Ishikawa (cell line): ENCODE data around the gene TSPAN5.

Experiments
- CEBPB ChIP-seq: IDR thresholded peaks from 2 replicates; pipeline ENCODE4 v1.6.1; 2012
- CREB1 ChIP-seq: IDR thresholded peaks from 2 replicates; pipeline ENCODE4 v1.6.1; 2012; ENCODE audit warnings: low read depth
- TAF1 ChIP-seq: IDR thresholded peaks from 2 replicates; pipeline ENCODE4 v1.6.1; 2012; ENCODE audit warnings: low read depth, mild to moderate bottlenecking
- TEAD4 ChIP-seq: IDR thresholded peaks from 2 replicates; pipeline ENCODE4 v1.6.1; 2012
- YY1 ChIP-seq: IDR thresholded peaks from 2 replicates; pipeline ENCODE4 v1.6.1; 2012; ENCODE audit warnings: low read depth

DNA sequence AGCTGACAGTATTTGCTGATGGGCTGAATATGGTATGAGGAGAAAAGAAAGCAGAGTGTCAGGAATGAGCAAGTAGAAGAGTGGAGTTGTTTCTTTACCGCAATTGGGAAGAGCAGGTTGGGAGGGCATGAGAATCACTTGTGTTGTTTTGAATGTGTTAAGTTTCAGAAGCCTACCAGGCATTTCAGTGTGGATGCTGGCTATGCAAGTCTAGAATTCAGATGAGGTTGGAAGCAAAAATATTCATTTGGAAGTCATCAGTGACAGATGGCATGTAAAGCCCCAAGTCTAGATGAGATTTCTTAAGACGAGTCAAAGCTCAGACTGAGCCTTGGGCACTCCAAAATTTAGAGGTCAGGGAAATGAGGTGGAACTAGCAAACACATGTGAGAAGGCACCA, 156.4 kb downstream of the TSPAN5 start:
- TF ChIP-seq TEAD4 (no peak), CEBPB (no peak), YY1 (no peak), TAF1 (no peak), CREB1 (no peak)
